B cell (primary cell): Measurements from ENCODE around the gene ARHGAP25.

Experiments used
- EZH2 ChIP-seq: IDR thresholded peaks from 2 replicates; pipeline ENCODE4 v1.6.1; 2012; ENCODE audit warnings: borderline replicate concordance, low read depth, mild to moderate bottlenecking, moderate library complexity, low read length; ENCODE audit not compliant: insufficient read depth, poor library complexity, severe bottlenecking
- TF ChIP-seq, protein P1 (sequence below): fragments of 200-600 bp; IDR thresholded peaks from one replicate; pipeline ENCODE4 v1.8.0; 2022; ENCODE audit warnings: antibody characterized with exemption, mild to moderate bottlenecking

DNA sequence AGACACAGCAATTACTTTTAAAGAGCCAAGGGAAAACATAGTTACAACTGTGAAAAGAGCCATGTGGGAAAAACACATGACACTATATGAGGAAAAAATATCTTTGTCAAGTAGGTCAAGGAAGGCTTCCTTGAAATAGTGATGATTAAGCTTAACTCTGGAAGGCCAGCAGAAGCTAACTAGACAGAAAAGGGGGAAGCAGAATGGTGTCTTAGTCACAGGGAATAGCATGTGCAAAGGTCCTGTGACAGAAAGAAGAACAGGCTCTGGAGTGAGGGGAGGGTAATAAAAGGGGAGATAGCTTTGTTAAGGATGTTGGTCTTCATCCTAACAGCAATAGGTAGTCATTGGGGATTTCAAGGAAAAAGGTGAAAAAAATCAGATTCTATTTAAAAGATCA, 64.0 kb downstream of the ARHGAP25 start:
- TF ChIP-seq, protein P1, sequence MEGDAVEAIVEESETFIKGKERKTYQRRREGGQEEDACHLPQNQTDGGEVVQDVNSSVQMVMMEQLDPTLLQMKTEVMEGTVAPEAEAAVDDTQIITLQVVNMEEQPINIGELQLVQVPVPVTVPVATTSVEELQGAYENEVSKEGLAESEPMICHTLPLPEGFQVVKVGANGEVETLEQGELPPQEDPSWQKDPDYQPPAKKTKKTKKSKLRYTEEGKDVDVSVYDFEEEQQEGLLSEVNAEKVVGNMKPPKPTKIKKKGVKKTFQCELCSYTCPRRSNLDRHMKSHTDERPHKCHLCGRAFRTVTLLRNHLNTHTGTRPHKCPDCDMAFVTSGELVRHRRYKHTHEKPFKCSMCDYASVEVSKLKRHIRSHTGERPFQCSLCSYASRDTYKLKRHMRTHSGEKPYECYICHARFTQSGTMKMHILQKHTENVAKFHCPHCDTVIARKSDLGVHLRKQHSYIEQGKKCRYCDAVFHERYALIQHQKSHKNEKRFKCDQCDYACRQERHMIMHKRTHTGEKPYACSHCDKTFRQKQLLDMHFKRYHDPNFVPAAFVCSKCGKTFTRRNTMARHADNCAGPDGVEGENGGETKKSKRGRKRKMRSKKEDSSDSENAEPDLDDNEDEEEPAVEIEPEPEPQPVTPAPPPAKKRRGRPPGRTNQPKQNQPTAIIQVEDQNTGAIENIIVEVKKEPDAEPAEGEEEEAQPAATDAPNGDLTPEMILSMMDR: no peak
- TF ChIP-seq EZH2: no peak
